Measurements from ENCODE around the gene FGF13. TPM values are rescaled to one million over a fixed set of nuclear protein-coding genes. Genes with fewer than 3 reads are reported as not detected.

FGF13 gene
- total RNA-seq, 1 experiment from 2014 or later = not detected

DNA sequence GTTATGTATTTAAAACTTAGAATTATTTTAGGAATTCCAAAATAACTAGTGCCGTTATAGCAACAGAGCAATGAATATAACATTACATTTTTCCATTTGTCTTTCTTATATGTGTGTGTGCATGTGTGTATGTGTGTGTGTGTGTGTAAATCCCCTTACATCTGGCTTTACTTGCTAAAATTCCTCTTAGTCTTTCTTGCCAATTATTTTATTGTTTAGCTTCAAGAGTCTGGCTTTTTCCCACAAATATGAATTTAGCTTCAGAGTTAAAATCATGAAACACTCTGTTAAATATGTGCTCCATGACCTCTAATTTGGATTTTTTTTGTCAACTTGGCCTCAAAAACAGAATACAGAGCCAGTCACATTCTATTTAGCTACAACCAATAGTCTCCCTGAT is 18.9 kb downstream of the FGF13 start:
- intact Hi-C loops (cut with micrococcal nuclease; ENCODE audit: unreplicated experiment) = no loop called here
- ATAC-seq = no peak
- POLR2A ChIA-PET = no interaction called here

DNA sequence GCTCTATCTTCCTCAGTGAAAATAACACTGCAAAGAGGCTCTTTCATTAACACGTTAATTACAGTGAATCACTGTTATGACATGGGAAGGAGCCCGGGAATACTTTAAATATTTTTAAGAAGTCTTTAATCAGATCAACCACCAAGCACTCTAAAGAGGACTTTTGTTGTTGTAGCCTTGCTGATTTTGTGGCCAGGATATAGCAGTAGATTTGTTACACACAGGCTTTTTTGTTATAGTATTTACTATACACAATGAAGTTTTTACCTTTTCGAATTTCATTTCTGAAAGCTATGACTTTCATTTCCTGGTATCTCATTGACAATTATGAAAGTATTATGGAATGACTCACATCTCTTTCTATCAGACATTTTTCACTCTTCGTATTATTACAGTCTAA is 20.3 kb downstream of the FGF13 start:
- no peaks in the 10 kb centered on the region for H3K27me3 ChIP-seq (ENCODE audit: control insufficient read depth, insufficient read depth, low read length)
- BruUV-seq (replicated peaks) = no TSS peak
- H3K9me3 ChIP-seq (ENCODE audit: control insufficient read depth, insufficient read depth, low read depth, low read length) = no peaks in the 10 kb centered on the region
- no peaks in the 10 kb centered on the region for H3K4me1 ChIP-seq (ENCODE audit: control insufficient read depth, insufficient read depth, low read length)
- DNase-seq (ENCODE audit: low read depth, low spot score) = no peak
- in situ Hi-C loops (cut with HindIII; ENCODE audit: low pct_unique_long_range_greater_than_20kb, low sequenced_read_pairs) (no loop called here), intact Hi-C loops (cut with micrococcal nuclease; ENCODE audit: unreplicated experiment) (no loop called here)
- ChIA-PET POLR2A (no interaction called here), CTCF (no interaction called here)
- TF ChIP-seq, protein P1, sequence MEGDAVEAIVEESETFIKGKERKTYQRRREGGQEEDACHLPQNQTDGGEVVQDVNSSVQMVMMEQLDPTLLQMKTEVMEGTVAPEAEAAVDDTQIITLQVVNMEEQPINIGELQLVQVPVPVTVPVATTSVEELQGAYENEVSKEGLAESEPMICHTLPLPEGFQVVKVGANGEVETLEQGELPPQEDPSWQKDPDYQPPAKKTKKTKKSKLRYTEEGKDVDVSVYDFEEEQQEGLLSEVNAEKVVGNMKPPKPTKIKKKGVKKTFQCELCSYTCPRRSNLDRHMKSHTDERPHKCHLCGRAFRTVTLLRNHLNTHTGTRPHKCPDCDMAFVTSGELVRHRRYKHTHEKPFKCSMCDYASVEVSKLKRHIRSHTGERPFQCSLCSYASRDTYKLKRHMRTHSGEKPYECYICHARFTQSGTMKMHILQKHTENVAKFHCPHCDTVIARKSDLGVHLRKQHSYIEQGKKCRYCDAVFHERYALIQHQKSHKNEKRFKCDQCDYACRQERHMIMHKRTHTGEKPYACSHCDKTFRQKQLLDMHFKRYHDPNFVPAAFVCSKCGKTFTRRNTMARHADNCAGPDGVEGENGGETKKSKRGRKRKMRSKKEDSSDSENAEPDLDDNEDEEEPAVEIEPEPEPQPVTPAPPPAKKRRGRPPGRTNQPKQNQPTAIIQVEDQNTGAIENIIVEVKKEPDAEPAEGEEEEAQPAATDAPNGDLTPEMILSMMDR (IDR thresholded peaks at IDR 0.05) = no peak
- no peak for TF ChIP-seq REST (IDR thresholded peaks at IDR 0.05; ENCODE audit: insufficient read depth in 1 of 2, low read depth in 2 of 2, low read length in 1 of 2)
- TF ChIP-seq SIN3A (IDR thresholded peaks at IDR 0.05; ENCODE audit: borderline replicate concordance, insufficient read depth, low read depth, low read length) = no peak
- no peak for TF ChIP-seq TCF7L2 (IDR thresholded peaks at IDR 0.05; ENCODE audit: low read depth, low read length)
- TF ChIP-seq POLR2AphosphoS5 (IDR thresholded peaks at IDR 0.05; ENCODE audit: low read depth, low read length) = no peak
- no peaks in the 10 kb centered on the region for H3K36me3 ChIP-seq (ENCODE audit: control insufficient read depth, insufficient read depth, low read length)
- no peak overlapping the region for H3K4me3 ChIP-seq (ENCODE audit: low read depth in 2 of 2, low read length in 2 of 2)
- ATAC-seq = no peak
- no peak overlapping the region for H3K27ac ChIP-seq (ENCODE audit: low read length)

More for the DNA sequence above, 18.9 kb downstream of the FGF13 start:
- Histone ChIP-seq H3K36me3 (ENCODE audit: control insufficient read depth, insufficient read depth, low read length) (no peaks in the 10 kb centered on the region), H3K27ac (ENCODE audit: low read length) (no peak overlapping the region), H3K9me3 (ENCODE audit: control insufficient read depth, insufficient read depth, low read depth, low read length) (no peaks in the 10 kb centered on the region), H3K4me3 (ENCODE audit: low read depth in 2 of 2, low read length in 2 of 2) (no peak overlapping the region), H3K4me1 (ENCODE audit: control insufficient read depth, insufficient read depth, low read length) (no peaks in the 10 kb centered on the region), H3K27me3 (ENCODE audit: control insufficient read depth, insufficient read depth, low read length) (no peaks in the 10 kb centered on the region)
- TF ChIP-seq SIN3A (IDR thresholded peaks at IDR 0.05; ENCODE audit: borderline replicate concordance, insufficient read depth, low read depth, low read length) = no peak
- TF ChIP-seq, protein P1 (IDR thresholded peaks at IDR 0.05) = no peak
- no peak for TF ChIP-seq POLR2AphosphoS5 (IDR thresholded peaks at IDR 0.05; ENCODE audit: low read depth, low read length)
- no peak for TF ChIP-seq TCF7L2 (IDR thresholded peaks at IDR 0.05; ENCODE audit: low read depth, low read length)
- no peak for DNase-seq (ENCODE audit: low read depth, low spot score)
- CTCF ChIA-PET = no interaction called here
- in situ Hi-C loops (cut with HindIII; ENCODE audit: low pct_unique_long_range_greater_than_20kb, low sequenced_read_pairs) = no loop called here
- BruUV-seq (replicated peaks) = no TSS peak
